GM10248 (cell line): ENCODE measurements around the gene CENPS.
"Not testable (repeated sequence)": the region's sequence is repeated elsewhere in the genome, so short reads cannot be mapped to it uniquely, and the experiment has no call there.

ENCODE experiments used
- CTCF ChIA-PET: fragments of 300-600 bp; sonication (Branson Sonifier 250); formaldehyde crosslinking; extraction: SDS; loops from one replicate; lab custom pipeline; 2021; ENCODE audit warnings: antibody characterized with exemption; lab: Yijun Ruan, JAX
- POLR2A ChIA-PET: fragments of 350-650 bp; sonication (Branson Sonifier 250); formaldehyde crosslinking; extraction: SDS; loops from one replicate; lab custom pipeline; 2020; ENCODE audit warnings: antibody characterized with exemption; lab: Yijun Ruan, JAX
- DNase-seq: peaks from one replicate; pipeline ENCODE4 v3.0.0; 2012; ENCODE audit errors: extremely low spot score
- TF ChIP-seq, protein P1 (sequence below): IDR thresholded peaks from 2 replicates; pipeline ENCODE4 v1.5.1; 2012; ENCODE audit warnings: mild to moderate bottlenecking, low read depth; ENCODE audit errors: extremely low read depth, missing control alignments, control extremely low read depth

CENPS gene

DNA sequence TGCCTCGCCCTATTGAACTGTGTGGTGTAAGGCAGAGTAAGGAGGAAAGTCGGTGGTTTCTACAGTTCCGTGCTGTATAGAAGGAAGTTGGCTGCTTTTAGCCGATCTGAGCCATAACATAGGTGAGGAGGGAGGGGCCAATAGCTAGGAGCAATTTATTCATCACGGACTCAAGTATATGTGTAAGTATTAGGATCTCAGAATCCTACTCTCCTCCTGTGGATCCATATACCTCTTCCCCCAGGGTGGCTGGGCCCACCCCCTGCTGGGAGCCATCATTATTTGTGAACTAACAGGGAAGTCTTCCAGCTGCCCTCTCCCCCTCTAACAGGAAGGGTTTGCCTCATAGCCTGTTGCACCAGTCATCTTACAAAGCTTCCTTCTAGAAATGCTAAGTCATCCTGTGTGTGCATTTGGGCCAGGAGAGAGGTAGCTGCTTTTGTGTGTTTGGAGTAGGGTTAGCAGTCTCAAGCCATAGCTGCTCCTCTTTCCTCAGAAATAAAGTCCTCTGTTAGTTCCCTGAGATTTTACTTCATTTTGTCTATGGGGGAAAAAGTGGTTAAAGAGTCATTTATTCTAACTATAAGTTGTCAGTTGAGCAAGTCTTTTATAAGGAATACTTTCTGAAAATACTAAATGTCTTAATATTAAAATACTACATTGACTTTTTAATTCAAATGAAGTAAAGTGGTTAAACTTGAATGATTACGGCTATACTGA, 14.9 kb upstream of the CENPS start:
- TF ChIP-seq, protein P1, sequence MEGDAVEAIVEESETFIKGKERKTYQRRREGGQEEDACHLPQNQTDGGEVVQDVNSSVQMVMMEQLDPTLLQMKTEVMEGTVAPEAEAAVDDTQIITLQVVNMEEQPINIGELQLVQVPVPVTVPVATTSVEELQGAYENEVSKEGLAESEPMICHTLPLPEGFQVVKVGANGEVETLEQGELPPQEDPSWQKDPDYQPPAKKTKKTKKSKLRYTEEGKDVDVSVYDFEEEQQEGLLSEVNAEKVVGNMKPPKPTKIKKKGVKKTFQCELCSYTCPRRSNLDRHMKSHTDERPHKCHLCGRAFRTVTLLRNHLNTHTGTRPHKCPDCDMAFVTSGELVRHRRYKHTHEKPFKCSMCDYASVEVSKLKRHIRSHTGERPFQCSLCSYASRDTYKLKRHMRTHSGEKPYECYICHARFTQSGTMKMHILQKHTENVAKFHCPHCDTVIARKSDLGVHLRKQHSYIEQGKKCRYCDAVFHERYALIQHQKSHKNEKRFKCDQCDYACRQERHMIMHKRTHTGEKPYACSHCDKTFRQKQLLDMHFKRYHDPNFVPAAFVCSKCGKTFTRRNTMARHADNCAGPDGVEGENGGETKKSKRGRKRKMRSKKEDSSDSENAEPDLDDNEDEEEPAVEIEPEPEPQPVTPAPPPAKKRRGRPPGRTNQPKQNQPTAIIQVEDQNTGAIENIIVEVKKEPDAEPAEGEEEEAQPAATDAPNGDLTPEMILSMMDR: no peak
- CTCF ChIA-PET: interaction anchor here (1.7 kb wide), 1 partner anchor 15 kb away, joined by 8 read pairs; the partner anchor contains the start of gene CENPS
- no peak for DNase-seq
- POLR2A ChIA-PET: no interaction called here

DNA sequence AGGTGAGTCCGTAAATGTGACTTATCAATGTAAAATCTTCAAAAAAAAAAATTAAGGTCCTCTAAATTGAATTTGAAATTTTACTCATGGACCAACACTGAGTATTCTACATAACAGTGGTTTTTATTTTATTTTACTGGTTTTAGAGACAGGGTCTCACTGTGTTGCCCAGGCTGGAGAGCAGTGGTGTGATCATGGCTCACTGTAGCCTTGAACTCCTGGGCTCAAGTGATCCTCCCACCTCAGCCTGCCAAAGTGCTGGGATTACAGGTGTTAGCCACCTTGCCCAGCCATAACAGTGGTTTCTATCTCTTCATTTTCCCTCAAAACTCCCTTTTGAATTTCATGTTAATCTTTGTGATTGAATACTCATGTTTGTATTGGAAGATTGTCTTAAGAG, 14.3 kb upstream of the CENPS start:
- DNase-seq, POLR2A ChIA-PET: not testable (repeated sequence)
- CTCF ChIA-PET: interaction anchor here (1.2 to 1.7 kb wide), 2 partner anchors 14 kb away, joined by 4 to 8 read pairs; partner anchors contain the start of gene CENPS

DNA sequence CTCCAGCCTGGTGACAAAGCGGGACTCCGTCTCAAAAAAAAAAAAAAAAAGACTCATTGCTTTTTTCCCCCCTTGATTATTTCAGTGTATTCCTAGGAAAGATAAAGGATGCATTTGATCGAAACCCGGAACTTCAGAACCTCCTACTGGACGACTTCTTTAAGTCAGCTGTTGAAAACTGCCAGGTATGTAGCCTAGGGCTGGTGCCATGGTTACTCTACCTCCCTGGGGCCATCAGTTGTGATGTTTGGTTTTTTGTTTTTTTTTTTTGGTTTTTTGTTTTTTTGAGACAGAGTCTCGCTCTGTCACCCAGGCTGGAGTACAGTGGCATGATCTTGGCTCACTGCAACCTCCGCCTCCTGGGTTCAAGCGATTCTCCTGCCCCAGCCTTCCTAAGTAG, 11.5 kb upstream of the CENPS start:
- POLR2A ChIA-PET, DNase-seq, CTCF ChIA-PET: not testable (repeated sequence)

DNA sequence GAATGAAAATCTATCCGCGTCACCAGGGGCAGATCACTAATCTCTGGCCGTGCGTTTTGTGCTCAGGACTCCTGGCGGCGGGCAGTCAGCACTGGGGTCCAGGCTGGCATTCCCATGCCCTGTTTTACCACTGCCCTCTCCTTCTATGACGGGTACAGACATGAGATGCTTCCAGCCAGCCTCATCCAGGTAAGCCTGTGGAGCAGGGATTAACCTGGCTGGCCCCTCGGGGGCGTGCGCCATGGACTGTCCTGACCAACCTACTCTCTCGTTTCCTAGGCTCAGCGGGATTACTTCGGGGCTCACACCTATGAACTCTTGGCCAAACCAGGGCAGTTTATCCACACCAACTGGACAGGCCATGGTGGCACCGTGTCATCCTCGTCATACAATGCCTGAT, 10.9 kb upstream of the CENPS start:
- TF ChIP-seq, protein P1: no peak
- no peak for DNase-seq
- POLR2A ChIA-PET: no interaction called here
- CTCF ChIA-PET: interaction anchor here (2.0 kb wide), 1 partner anchor 10 kb away, joined by 9 read pairs; the partner anchor contains the start of gene CENPS

DNA sequence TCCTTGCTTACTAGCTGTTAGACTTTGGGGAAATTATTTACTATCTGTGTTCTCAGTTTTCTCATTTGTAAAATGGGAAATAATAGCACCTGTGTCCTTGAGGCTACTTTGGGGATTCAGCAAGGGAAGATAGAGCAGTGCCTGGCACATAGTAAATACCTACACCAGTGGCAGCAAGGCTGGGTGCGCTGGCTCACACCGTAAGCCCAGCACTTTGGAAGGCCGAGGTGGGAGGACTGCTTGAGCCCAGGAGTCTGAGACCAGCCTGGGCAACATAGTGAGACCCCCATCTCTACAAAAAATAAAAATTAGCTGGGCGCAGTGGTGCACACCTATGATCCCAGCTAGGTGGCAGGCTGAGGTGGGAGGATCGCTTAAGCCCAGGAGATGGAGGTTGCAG, 8.6 kb upstream of the CENPS start:
- TF ChIP-seq, protein P1: no peak
- POLR2A ChIA-PET: no interaction called here
- CTCF ChIA-PET: interaction anchor here (1.5 kb wide), 1 partner anchor 212 kb away, joined by 3 read pairs; no protein-coding TSS in a partner anchor
- no peak for DNase-seq

DNA sequence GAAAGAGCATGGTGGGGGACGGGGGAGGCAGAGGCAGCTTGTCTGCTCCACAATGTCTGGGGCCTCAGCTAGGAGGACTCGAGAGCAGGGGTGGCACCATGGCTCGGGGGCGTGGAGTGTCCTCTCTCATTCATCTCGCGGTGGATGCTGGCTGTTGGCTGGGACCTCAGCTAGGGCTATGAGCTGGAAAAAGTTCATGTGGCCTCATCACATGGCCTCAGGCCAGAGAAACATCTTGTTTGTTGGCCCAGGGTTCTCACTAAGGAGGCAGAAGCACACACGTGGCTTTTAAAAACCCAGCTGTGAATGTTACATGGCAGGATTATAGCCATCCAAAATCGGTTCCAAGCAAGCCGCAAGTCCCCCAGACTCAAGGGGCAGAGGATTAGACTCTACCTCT, 6.2 kb upstream of the CENPS start:
- TF ChIP-seq, protein P1: no peak
- ChIA-PET POLR2A (no interaction called here), CTCF (interaction anchor here (1.3 to 4.3 kb wide), 2 partner anchors 25 to 70 kb away, joined by 3 to 15 read pairs; partner anchors contain the start of gene PGD)
- no peak for DNase-seq

DNA sequence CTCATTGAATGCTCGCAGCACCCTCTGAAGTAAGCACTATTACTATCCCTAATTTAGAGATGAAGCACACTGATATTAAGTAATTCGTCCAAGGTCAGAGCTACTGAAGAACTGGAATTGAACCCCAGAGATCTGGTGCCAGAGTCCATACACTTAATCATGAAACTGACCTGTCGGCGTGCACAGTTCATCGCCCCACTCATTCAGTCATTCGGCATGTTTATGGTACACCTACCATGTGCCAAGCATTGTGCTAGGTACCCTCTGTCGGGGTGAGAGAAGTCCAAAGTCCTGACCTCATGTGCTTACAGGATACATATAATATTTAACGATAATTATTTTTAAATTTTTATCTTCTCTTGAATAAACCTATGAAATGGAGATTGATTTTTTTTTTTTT, 5.6 kb upstream of the CENPS start:
- ChIA-PET CTCF (interaction anchor here (1.3 to 4.3 kb wide), 2 partner anchors 26 to 69 kb away, joined by 3 to 15 read pairs; partner anchors contain the start of gene PGD), POLR2A (no interaction called here)
- TF ChIP-seq, protein P1: no peak
- DNase-seq: no peak

DNA sequence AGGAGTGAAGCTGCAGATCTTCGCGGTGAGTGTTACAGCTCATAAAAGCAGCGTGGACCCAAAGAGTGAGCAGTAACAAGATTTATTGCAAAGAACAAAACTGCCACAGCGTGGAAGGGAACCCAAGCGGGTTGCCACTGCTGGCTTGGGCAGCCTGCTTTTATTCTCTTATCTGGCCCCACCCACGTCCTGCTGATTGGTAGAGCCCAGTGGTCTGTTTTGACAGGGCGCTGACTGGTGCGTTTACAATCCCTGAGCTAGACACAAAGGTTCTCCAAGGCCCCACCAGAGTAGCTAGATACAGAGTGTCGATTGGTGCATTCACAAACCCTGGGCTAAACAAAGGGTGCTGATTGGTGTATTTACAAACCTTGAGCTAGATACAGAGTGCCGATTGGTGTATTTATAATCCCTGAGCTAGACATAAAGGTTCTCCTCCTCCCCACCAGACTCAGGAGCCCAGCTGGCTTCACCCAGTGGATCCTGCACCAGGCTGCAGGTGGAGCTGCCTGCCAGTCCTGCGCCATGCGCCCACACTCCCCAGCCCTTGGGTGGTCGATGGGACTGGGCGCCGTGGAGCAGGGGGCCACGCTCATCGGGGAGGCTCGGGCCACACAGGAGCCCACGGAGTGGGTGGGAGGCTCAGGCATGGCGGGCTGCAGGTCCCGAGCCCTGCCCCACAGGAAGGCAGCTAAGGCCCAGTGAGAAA, 4.3 kb upstream of the CENPS start:
- DNase-seq, POLR2A ChIA-PET: not testable (repeated sequence)
- CTCF ChIA-PET: interaction anchor here (1.0 to 4.3 kb wide), 5 partner anchors 48 to 553 kb away, joined by 3 to 15 read pairs (median 4); partner anchors contain the start of gene KIF1B

DNA sequence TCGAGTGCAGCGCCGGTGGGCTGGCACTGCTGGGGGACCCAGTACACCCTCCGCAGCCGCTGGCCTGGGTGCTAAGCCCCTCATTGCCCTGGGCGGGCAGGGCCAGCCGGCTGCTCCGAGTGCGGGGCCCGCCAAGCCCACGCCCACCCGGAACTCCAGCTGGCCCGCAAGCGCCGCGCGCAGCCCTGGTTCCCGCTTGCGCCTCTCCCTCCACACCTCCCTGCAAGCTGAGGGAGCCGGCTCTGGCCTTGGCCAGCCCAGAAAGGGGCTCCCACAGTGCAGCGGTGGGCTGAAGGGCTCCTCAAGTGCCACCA, 3.7 kb upstream of the CENPS start:
- DNase-seq, POLR2A ChIA-PET: not testable (repeated sequence)
- CTCF ChIA-PET: interaction anchor here (1.0 to 4.3 kb wide), 5 partner anchors 49 to 554 kb away, joined by 3 to 15 read pairs (median 4); partner anchors contain the start of gene KIF1B
